Activated CD4-positive, alpha-beta T cell treated with anti-CD3 and anti-CD28 coated beads, Interleukin-10, Interleukin-2, amounts not matched to agents 100 ng/mL and 50 ng/mL, durations not matched to agents 16 hours and 8 hours (primary cell): ENCODE results near the gene CETN1.

ENCODE experiments used
- DNase-seq: peaks from one replicate; pipeline ENCODE4 v3.0.0-alpha.2; 2020

The CETN1 gene

GRCh38 chr18:577643-578375 lies 2.4 kb upstream of the CETN1 start:
- DNase-seq, result no peak

GRCh38 chr18:579238-579637 lies 942 bp upstream of the CETN1 start:
- DNase-seq, result no peak

- no peak for DNase-seq
These were observed 916 bp downstream of the CETN1 start for GRCh38 chr18:581096-581495.

- no peak for DNase-seq
These were observed 2.3 kb downstream of the CETN1 start for GRCh38 chr18:582465-582864.

DNA sequence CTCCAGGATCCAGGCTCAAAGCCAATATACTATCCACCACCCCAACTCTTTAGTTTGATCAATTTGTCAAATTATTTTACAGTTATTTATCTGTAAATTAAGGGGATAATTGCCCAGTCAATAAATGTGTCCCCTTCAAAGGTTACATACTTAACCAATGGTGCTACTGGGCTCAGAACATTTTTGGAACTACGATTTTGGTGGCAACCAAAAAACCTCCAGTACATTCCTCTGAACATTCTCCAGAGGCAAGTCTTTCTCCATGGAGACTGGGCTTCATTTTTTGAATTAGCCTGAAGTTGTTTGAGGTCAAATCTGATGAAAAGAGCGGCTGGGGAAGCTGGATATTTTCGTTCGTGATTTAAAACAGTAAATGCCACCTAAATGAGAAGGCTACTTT lies 14.9 kb downstream of the CETN1 start:
- no peak for DNase-seq

DNA sequence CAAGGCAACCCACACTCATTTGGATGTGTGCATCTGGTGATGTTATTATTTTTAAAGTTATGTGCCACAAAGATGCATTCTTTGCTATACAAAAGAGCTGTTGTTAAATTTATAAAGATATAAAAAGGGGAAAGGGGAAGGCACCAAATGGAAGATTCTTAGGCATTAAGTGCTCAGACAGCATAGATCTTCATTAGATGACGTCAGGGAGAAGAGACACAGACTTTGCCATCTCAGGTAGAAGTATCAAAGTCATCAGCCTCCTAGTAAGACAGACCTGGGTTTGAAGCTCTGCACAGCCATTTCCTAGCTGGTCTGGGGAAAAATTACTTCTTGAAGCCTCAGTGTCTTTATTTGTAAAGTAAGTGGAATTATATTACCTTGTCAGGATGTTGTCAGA lies 15.4 kb downstream of the CETN1 start:
- DNase-seq, result no peak

DNA sequence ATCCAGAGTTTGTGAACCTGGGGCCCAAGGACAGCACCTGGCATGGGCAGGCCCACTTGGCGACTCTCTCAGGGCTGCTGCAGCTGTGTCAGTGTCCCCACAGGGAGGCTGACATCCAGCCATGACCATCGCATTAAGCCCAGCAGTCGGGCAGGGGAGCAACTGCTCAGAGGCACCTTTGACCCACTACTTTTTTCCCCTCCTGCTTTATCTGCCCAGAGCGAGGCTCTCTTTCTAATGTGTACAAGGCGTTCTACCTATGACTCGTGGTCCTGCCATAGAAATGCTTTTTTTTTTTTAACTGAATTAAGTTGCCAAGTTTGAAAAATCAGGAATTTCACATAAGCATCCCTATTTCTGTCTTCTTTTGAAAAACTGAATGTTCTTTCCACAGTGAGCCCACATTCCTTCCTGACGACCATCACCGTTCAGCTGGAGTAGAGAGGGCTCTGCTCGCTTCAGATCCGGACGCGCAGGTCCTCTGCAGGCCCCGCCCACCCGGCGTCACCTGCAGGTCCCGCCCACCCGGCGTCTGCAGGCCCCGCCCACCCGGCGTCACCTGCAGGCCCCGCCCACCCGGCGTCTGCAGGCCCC lies 16.2 kb downstream of the CETN1 start:
- no peak for DNase-seq

- DNase-seq, result no peak
These were observed 18.0 kb downstream of the CETN1 start for GRCh38 chr18:598124-598589.

DNA sequence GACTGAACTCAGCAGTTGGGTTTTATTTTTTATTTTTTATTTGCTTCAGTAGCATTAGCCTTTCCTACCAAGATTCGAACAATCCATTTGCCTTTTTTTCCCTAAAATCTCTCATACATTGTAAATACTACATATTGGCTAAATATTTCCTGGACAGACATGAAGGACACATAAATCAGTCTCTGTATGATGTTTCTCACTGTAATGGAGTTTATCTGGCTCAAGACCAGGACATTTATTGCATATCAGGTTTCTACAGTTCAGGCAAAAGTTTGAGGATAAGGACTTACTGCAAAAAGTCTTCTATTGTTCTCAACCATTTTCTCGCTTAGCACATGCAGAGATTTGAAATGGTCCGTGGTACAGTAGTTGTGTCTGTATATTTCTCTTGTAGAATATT lies 19.9 kb downstream of the CETN1 start:
- DNase-seq, result no peak

GRCh38 chr18:604771-605170 lies 24.6 kb downstream of the CETN1 start:
- no peak for DNase-seq

- DNase-seq, result no peak
These were observed 27.8 kb downstream of the CETN1 start for GRCh38 chr18:607930-608329.

DNA sequence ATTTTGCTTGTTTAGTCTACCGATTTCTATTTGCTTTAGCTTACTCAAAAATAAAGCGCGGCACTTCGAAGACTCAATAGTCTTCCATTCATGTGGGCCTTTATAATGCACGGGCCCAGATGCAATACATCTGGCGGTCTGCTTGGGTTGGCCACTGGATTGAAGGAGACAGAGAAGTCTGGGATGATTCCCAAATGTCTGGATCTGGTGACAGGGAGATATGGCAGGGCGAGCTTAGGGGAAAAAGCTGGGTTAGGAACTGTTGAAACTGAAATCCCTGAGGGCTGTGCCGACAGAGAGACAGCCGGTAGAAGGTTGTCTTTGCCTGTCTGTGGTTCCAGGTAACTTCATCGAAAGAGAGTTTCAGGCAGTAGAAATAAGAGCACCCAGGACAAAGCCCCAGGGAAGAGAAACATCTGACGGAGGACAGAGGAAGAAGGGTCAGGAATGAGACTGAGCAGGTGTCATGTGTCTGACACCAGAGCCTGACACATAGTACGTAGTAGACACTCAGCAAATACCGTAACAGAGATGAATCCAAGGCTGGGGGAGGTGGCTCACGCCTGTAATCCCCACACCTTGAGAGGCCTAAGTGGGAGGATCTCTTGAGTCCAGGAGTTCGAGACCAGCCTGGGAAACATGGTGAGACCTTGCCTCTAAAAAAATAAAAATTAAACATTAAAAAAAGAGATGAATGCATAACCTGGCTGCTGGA lies 30.2 kb downstream of the CETN1 start:
- DNase-seq, result no peak

DNA sequence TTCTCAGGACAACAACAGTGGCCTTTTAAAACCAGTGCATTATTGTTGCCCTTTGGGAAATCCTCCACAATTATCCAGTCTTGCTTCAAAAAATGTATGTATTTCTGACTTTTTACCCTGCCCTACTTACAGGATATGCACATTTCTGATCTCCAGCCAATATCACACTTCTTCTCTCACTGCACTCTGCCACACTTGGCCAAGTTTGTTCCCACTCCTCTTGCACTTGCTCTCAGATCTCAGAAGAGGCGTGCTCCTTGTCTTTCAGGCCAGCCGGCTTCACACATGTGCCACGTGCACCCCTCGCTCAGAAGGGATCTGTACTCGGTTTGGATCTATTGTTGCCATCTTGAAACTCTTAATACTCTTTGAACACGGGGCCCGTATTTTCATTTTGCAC lies 32.0 kb downstream of the CETN1 start:
- DNase-seq, result no peak

DNA sequence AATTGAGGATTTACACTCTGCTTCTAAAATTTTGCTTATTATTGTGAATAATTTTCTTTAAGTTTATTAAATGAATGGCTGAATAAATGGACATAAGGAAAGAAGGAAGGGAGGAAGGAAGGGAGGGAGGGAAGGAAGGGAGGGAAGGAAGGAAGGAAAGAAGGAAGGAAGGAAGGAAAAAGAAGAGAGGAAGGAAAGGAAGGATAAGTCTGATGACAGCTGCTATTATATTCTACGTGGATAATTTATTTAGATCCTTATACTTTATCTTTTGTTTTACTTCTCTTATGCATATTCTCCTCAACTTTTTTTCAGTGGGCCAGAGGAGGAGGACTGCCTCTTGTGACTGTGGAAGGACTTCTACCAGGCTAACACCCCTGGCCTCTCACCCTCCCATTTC lies 34.0 kb downstream of the CETN1 start:
- DNase-seq, result no peak

GRCh38 chr18:615092-615521 lies 34.9 kb downstream of the CETN1 start:
- DNase-seq, result no peak

DNA sequence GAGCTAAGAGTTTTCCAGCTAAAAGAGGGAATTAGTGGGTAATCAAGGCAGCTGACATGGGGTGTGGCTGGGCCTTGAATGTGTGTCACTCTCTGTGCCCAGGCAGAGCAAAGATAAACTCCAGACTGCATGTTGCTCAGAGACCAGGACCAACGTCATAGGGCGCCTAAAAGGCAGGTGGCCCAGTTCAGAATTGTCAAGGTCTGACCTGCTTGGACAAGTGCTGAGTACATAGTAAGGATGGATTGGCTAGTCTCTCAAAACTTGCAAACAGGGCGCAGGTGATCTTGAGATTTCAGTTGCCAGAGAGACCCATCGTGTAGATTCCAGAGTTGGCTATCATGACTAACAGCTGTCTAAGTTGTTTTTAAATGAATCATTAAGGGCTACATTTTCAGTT lies 35.6 kb downstream of the CETN1 start:
- no peak for DNase-seq

GRCh38 chr18:616380-616995 lies 36.3 kb downstream of the CETN1 start:
- peak; percentile 39 for DNase-seq

GRCh38 chr18:617970-618504 lies 37.9 kb downstream of the CETN1 start:
- no peak for DNase-seq

DNA sequence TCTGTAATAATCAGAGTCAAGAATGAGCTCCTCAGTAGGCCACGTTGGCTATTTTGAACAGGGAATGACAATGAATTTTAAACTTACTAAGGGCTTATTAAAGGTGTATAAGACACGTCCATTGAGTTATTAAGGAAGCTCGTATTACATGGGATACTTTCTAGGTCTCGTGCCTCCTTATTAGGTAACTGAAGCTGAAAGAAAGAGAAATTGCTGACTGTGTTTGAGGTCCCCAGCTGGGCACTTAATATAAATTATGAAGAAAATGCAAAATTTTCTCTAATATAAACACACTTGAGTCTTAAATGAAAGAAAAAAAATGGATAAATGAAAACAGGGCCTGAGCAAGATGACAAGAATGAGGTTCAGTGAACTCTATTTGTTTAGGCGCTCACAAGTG lies 38.4 kb downstream of the CETN1 start:
- no peak for DNase-seq

DNA sequence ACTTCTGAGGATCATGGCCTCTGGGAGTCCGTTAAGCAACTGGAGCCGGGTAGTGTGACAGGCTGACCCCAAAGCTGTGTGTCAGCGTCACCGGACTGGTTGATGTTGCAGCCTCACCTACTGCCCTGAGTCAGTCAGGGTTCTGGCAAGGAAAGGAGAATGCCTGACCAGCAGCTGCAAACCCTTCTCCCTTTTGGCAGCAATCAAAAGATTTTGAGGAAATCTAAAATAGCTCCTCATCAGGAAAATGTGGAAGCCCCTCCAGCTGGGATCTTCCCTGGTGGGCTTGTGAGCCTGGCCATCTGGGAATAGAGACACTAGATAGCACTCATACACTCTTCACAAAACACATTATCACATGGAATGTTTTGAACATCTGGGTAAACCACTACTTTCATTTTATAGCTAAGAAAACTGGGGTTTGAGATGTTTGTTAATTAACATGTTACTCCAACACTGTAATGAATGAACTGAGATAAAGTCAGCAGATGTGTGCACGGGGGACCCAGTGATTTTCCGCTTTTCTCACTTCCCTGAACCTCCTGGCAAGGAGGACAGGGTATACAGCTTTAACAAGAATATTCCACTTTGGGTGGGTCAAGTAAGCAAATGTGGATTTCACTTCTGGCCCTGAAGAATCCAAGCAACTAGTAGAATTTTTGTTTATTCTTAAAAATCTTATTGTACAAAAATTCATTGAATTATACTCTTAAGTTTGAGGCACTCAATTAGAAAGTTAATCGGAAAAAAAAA lies 41.3 kb downstream of the CETN1 start:
- DNase-seq, result no peak

- DNase-seq, result no peak
These were observed 42.1 kb downstream of the CETN1 start for GRCh38 chr18:622289-622688.

DNA sequence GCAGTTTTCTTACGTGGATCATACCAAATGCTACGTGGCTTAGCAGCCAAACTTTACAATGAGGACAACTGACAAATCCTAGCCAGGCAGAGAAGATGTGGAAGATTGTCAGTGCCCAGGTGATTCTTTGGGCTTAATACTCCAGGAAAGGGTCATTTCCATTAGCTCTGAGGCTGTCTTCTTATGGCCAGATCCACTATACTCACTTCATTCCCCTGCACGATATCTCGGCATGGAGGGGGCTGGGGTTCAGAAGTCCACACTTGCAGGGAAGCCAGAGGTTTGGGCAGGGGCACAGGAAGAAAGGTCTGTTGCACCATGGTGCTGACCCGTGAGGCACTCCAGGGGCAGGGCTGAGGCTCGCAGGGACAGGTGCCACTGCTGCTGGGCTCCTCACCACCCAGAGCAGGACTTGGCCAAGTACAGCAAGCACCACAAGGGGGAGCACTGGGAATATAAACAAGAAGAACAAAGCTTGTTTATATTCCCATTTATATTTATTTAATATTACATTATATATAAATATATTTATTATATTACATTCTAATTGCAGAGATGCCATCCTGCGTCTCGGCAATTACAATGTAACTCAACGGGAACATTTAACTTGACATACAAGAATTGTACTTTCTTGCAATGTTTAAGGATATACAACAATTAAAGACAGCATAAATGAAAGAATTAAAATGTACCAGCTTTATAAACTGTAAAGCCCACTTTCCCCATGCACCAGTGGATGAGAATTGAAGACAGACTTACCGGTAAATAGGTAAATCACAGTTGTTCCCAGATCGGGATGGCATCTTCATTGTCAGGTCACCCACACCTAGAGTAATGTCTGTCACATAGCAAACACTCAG lies 43.8 kb downstream of the CETN1 start:
- peak; percentile 65 for DNase-seq
